Right lobe of liver (tissue), 6 donors: ENCODE data around the gene MOV10. TPM values are rescaled to one million over a fixed set of nuclear protein-coding genes. Genes with fewer than 3 reads are reported as not detected.

Experiments
- ATAC-seq, 4 donors: fragments of 200-7000 bp; cut with Tn5 transposase; one replicate each; pipeline ENCODE4 v1.9.1; 2020; ENCODE audit warnings: mild to moderate bottlenecking in 4 of 4, moderate library complexity in 4 of 4
- DNase-seq, 3 donors: peaks; one replicate each; pipeline ENCODE4 v3.0.0-alpha.2; 2020
- H3K27ac ChIP-seq, 3 donors: fragments of 200-600 bp; one replicate each; pipeline ENCODE4 v1.8.0; 2022
- H3K27me3 ChIP-seq, 2 donors: fragments of 200-600 bp; one replicate each; pipeline ENCODE4 v1.8.0; 2022
- H3K36me3 ChIP-seq, 4 donors: fragments of 200-600 bp; sonication (generic) in 1 of 4; one replicate each; pipeline versions ENCODE4 v1.5.1 to v1.8.0; 2017 to 2022; ENCODE audit warnings: control low read depth in 1 of 4
- H3K4me1 ChIP-seq, 4 donors: fragments of 200-600 bp; sonication (generic) in 1 of 4; one replicate each; pipeline versions ENCODE4 v1.5.1 to v1.8.0; 2017 to 2022; ENCODE audit warnings: control low read depth in 1 of 4
- H3K4me3 ChIP-seq, 3 donors: fragments of 200-600 bp; one replicate each; pipeline ENCODE4 v1.8.0; 2022
- H3K9me3 ChIP-seq, 4 donors: fragments of 200-600 bp; sonication (generic) in 1 of 4; one replicate each; pipeline versions ENCODE4 v1.5.1 to v1.8.0; 2017 to 2022; ENCODE audit warnings: control low read depth in 1 of 4
- POLR2A ChIP-seq: fragments of 450-650 bp; IDR thresholded peaks from one replicate; pipeline ENCODE4 v1.6.1; 2017; ENCODE audit warnings: antibody characterized with exemption, mild to moderate bottlenecking
- WGBS: methylation state at CpG from one replicate; pipeline ENCODE4 v1.1.6; 2018; ENCODE audit warnings: low coverage, low lambda C conversion rate; ENCODE audit not compliant: insufficient coverage; ENCODE audit errors: missing lambda C conversion rate; 5-methylcytosine and 5-hydroxymethylcytosine counted together
- intact Hi-C, 2 donors: fragments of 100-400 bp; cut with DNase I; formaldehyde crosslinking; loops; one replicate each; pipeline versions ENCODE4 v1.11.2 to v1.14.1; 2022
- small RNA-seq, 2 experiments: library from RNA; depleted of rRNA; stranded (forward); fragments of <200 nt; gene quantifications; one replicate each; pipeline ENCODE3, GENCODE V24; 2016
- total RNA-seq, 6 experiments: library from RNA; depleted of rRNA in 2 of 6; stranded (reverse); fragments of >200 nt in 2 of 6; fragmentation: NEBNext Ultra II Directional in 3 of 6; extraction: Animal tissue kit (Norgen Biotek cat#: 25700) in 3 of 6; gene quantifications; one replicate each; pipeline versions ENCODE4 v1.1.0 to v1.2.4, GENCODE V29; 2016 to 2023
- TF ChIP-seq, protein P1 (sequence below), 4 donors: fragments of 200-600 bp in 3 of 4; fragments of 450-650 bp in 1 of 4; IDR thresholded peaks; one replicate each; pipeline versions ENCODE4 v1.5.1 to v1.8.0; 2016 to 2022; ENCODE audit warnings: antibody characterized with exemption in 4 of 4, mild to moderate bottlenecking in 2 of 4
- donor health status: DM: no; HTN: yes; CAD: no.
- donor health status: DM: no; HTN: no; CAD: no.
- donor health status: DM: no; HTN: no; CAD: no.
- donor health status: DM: no; HTN: yes; CAD: no.
- donor health status: DM: no; HTN: yes; CAD: no.

Gene MOV10
- total RNA-seq, 6 experiments from 2014 or later, result 32.3 to 55.8 (median 46.2) TPM

DNA sequence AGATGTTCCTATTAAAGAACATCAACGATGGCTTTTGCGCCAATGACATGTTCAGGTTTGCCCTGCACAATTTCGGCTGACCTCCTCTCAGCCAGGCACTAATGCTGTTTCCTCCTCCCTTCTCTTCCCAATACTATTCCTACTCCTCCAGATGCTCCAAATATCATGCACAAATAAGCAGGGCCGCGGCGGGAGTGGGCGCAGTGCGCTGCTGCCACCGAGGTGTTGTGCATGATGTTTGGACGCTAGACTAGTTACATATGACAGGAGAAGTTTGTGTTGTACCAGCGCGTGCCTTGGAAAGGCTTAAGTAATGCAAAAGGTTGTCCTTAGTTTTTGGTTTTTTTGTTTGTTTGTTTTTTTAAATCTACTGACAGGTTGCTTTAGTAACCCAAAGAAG lies 73.9 kb downstream of the MOV10 start:
- intact Hi-C loops, result no loop called here
- H3K4me1 ChIP-seq, result no peaks in the 10 kb centered on the region
- DNase-seq (no peak), ATAC-seq (no peak)
- WGBS, result 81% methylated on average over 12 of the region's 12 CpGs
- no peaks in the 10 kb centered on the region for H3K36me3 ChIP-seq
- no peak for TF ChIP-seq POLR2A
- TF ChIP-seq, protein P1, sequence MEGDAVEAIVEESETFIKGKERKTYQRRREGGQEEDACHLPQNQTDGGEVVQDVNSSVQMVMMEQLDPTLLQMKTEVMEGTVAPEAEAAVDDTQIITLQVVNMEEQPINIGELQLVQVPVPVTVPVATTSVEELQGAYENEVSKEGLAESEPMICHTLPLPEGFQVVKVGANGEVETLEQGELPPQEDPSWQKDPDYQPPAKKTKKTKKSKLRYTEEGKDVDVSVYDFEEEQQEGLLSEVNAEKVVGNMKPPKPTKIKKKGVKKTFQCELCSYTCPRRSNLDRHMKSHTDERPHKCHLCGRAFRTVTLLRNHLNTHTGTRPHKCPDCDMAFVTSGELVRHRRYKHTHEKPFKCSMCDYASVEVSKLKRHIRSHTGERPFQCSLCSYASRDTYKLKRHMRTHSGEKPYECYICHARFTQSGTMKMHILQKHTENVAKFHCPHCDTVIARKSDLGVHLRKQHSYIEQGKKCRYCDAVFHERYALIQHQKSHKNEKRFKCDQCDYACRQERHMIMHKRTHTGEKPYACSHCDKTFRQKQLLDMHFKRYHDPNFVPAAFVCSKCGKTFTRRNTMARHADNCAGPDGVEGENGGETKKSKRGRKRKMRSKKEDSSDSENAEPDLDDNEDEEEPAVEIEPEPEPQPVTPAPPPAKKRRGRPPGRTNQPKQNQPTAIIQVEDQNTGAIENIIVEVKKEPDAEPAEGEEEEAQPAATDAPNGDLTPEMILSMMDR (IDR thresholded peaks at IDR 0.05), result no peak
- no peaks in the 10 kb centered on the region for H3K9me3 ChIP-seq
- peaks cover 0 to 9% of the 10 kb centered on the region in 2 donors for H3K27me3 ChIP-seq
- H3K27ac ChIP-seq, result no peak overlapping the region
- no peak overlapping the region for H3K4me3 ChIP-seq

Small RNA genes lying within 50 kb of the gene (small RNA-seq; reads per million reads assigned to genes)
- 0 reads per million in 2 experiments for gene RNU7-70P

Other genes with a start within 250 kb of the MOV10 start
- under 1 TPM; 0.20 to 0.68 (median 0.37) TPM for gene WNT2B, start 165.7 kb upstream of the MOV10 start, total RNA-seq
- gene ST7L, start 55.5 kb upstream of the MOV10 start, total RNA-seq, result 10 to 100 TPM in 2 of 6 experiments, 1 to 10 TPM in 4; 7.4 to 12.7 (median 8.6) TPM
- 10 to 100 TPM; 34.8 to 85.8 (median 54.7) TPM for gene CAPZA1, start 54.8 kb upstream of the MOV10 start, total RNA-seq
- gene RHOC, start 32.5 kb downstream of the MOV10 start, total RNA-seq, result 100 to 1,000 TPM in 3 of 6 experiments, 10 to 100 TPM in 3; 47.9 to 207 (median 107) TPM
- gene PPM1J, start 40.7 kb downstream of the MOV10 start, total RNA-seq, result 1 to 10 TPM in 1 of 6 experiments, under 1 TPM in 5; 0.15 to 1.2 (median 0.40) TPM